GM19099 (cell line): ENCODE measurements around the gene ENGASE.
A peak's percentile ranks its signal among the peaks of the same experiment; 100 is the strongest.

Experiments used
- POLR2A ChIP-seq: IDR thresholded peaks from 3 replicates; pipeline ENCODE4 v1.6.1; 2011; ENCODE audit warnings: low read depth; ENCODE audit not compliant: insufficient read length; ENCODE audit errors: extremely low read depth

Gene ENGASE

GRCh38 chr17:79074649-79075445 lies at the start of gene ENGASE:
Gene ENGASE, plus strand, starts transcription at chr17:79074824. Its CDS starts 121 bp downstream, at chr17:79074945.
- TF ChIP-seq POLR2A, result peak; percentile 62

GRCh38 chr17:79024901-79025737 lies 49.5 kb upstream of the ENGASE start:
- no peak for TF ChIP-seq POLR2A

- TF ChIP-seq POLR2A, result no peak
These were observed 48.0 kb upstream of the ENGASE start for GRCh38 chr17:79026376-79027273.

- no peak for TF ChIP-seq POLR2A
These were observed 47.2 kb upstream of the ENGASE start for GRCh38 chr17:79027274-79027924.

GRCh38 chr17:79027925-79028491 lies 46.6 kb upstream of the ENGASE start:
- no peak for TF ChIP-seq POLR2A

GRCh38 chr17:79028496-79029326 lies 45.9 kb upstream of the ENGASE start:
- no peak for TF ChIP-seq POLR2A

GRCh38 chr17:79029327-79030009 lies 45.2 kb upstream of the ENGASE start:
- TF ChIP-seq POLR2A, result no peak

- TF ChIP-seq POLR2A, result no peak
These were observed 42.4 kb upstream of the ENGASE start for GRCh38 chr17:79031996-79032875.

GRCh38 chr17:79033046-79033616 lies 41.5 kb upstream of the ENGASE start:
- TF ChIP-seq POLR2A, result no peak

GRCh38 chr17:79033741-79034501 lies 40.7 kb upstream of the ENGASE start:
- no peak for TF ChIP-seq POLR2A
